Measurements from ENCODE around the gene ACBD4. TPM values are rescaled to one million over a fixed set of nuclear protein-coding genes. Genes with fewer than 3 reads are reported as not detected.

Gene ACBD4
- total RNA-seq, 2 experiments from 2014 or later, result 24.8 to 26.3 TPM

DNA sequence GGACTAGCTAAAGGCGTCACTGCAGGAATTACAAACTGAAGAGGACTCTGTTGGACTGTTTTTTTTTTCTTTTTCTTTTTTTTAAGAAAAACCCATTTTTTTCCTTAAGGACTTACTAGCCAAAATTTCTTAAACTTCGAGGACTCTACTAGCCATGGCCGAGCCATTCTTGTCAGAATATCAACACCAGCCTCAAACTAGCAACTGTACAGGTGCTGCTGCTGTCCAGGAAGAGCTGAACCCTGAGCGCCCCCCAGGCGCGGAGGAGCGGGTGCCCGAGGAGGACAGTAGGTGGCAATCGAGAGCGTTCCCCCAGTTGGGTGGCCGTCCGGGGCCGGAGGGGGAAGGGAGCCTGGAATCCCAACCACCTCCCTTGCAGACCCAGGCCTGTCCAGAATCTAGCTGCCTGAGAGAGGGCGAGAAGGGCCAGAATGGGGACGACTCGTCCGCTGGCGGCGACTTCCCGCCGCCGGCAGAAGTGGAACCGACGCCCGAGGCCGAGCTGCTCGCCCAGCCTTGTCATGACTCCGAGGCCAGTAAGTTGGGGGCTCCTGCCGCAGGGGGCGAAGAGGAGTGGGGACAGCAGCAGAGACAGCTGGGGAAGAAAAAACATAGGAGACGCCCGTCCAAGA, 13.7 kb downstream of the ACBD4 start:
- Mint-ChIP-seq H3K4me1 (ENCODE audit: low read depth) (peaks cover 65% of the 10 kb centered on the region), H3K27me3 (peaks cover 8% of the 10 kb centered on the region), H3K9me3 (no peaks in the 10 kb centered on the region), H3K27ac (peak overlapping the region; percentile 99), H3K4me3 (peak overlapping the region; percentile 94), H3K36me3 (ENCODE audit: low read depth) (peaks cover 29% of the 10 kb centered on the region)
- H3K27ac ChIP-seq (ENCODE audit: low read depth in 1 of 2, low read length in 2 of 2), result peak overlapping the region; percentile 64 to 70
- ChIA-PET CTCF (interaction anchor here (0.6 to 6.4 kb wide), 16 partner anchors 9 to 168 kb away, joined by 3 to 168 read pairs (median 7); partner anchors contain the start of genes ACBD4, HEXIM2 and MAP3K14), POLR2A (interaction anchor here (0.9 to 10.9 kb wide), 31 partner anchors 8 to 950 kb away, joined by 3 to 630 read pairs (median 9); partner anchors contain the start of genes ACBD4, DCAKD, EFTUD2 and FMNL1)
- peaks cover 3% of the 10 kb centered on the region for H3K36me3 ChIP-seq (ENCODE audit: insufficient read depth, low read length)
- intact Hi-C loops (cut with DNase I, micrococcal nuclease), result loop anchor here (1.0 to 5.0 kb wide), 6 partner anchors 9 to 168 kb away; partner anchors contain the start of genes ACBD4 (in 1 of the 2), DCAKD (in 1 of the 2), MAP3K14 (in 1 of the 2) and NMT1 (in 1 of the 2)
- ATAC-seq (ENCODE audit: poor library complexity), result peak; percentile 11
- H3K4me1 ChIP-seq (ENCODE audit: insufficient read depth, low read length), result peaks cover 65% of the 10 kb centered on the region
- H3K9me3 ChIP-seq (ENCODE audit: control insufficient read depth in 1 of 2, insufficient read depth in 1 of 2, low read length in 2 of 2), result no peaks in the 10 kb centered on the region
- H3K4me3 ChIP-seq (ENCODE audit: low read length), result peak overlapping the region; percentile 94
- TF ChIP-seq, protein P1, sequence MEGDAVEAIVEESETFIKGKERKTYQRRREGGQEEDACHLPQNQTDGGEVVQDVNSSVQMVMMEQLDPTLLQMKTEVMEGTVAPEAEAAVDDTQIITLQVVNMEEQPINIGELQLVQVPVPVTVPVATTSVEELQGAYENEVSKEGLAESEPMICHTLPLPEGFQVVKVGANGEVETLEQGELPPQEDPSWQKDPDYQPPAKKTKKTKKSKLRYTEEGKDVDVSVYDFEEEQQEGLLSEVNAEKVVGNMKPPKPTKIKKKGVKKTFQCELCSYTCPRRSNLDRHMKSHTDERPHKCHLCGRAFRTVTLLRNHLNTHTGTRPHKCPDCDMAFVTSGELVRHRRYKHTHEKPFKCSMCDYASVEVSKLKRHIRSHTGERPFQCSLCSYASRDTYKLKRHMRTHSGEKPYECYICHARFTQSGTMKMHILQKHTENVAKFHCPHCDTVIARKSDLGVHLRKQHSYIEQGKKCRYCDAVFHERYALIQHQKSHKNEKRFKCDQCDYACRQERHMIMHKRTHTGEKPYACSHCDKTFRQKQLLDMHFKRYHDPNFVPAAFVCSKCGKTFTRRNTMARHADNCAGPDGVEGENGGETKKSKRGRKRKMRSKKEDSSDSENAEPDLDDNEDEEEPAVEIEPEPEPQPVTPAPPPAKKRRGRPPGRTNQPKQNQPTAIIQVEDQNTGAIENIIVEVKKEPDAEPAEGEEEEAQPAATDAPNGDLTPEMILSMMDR (IDR thresholded peaks at IDR 0.05), result peak; percentile 68
- no peaks in the 10 kb centered on the region for H3K27me3 ChIP-seq (ENCODE audit: control insufficient read depth in 1 of 2, insufficient read depth in 2 of 2, low read length in 2 of 2)
- peak; percentile 53 to 85 (median 68) for DNase-seq

DNA sequence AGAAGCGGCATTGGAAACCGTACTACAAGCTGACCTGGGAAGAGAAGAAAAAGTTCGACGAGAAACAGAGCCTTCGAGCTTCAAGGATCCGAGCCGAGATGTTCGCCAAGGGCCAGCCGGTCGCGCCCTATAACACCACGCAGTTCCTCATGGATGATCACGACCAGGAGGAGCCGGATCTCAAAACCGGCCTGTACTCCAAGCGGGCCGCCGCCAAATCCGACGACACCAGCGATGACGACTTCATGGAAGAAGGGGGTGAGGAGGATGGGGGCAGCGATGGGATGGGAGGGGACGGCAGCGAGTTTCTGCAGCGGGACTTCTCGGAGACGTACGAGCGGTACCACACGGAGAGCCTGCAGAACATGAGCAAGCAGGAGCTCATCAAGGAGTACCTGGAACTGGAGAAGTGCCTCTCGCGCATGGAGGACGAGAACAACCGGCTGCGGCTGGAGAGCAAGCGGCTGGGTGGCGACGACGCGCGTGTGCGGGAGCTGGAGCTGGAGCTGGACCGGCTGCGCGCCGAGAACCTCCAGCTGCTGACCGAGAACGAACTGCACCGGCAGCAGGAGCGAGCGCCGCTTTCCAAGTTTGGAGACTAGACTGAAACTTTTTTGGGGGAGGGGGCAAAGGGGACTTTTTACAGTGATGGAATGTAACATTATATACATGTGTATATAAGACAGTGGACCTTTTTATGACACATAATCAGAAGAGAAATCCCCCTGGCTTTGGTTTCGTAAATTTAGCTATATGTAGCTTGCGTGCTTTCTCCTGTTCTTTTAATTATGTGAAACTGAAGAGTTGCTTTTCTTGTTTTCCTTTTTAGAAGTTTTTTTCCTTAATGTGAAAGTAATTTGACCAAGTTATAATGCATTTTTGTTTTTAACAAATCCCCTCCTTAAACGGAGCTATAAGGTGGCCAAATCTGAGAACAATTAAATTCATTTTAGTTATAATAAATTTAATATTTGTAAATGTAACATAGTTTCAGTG, 14.5 kb downstream of the ACBD4 start:
- Histone ChIP-seq H3K4me1 (ENCODE audit: insufficient read depth, low read length) (peaks cover 60% of the 10 kb centered on the region), H3K4me3 (ENCODE audit: low read length) (peak overlapping the region; percentile 94), H3K36me3 (ENCODE audit: insufficient read depth, low read length) (peaks cover 3% of the 10 kb centered on the region), H3K27ac (ENCODE audit: low read depth in 1 of 2, low read length in 2 of 2) (peak overlapping the region; percentile 64 to 70), H3K9me3 (ENCODE audit: control insufficient read depth in 1 of 2, insufficient read depth in 1 of 2, low read length in 2 of 2) (no peaks in the 10 kb centered on the region), H3K27me3 (ENCODE audit: control insufficient read depth in 1 of 2, insufficient read depth in 2 of 2, low read length in 2 of 2) (no peaks in the 10 kb centered on the region)
- H3K36me3 Mint-ChIP-seq (ENCODE audit: low read depth), result peaks cover 29% of the 10 kb centered on the region
- intact Hi-C loops (cut with DNase I, micrococcal nuclease), result loop anchor here (1.0 to 5.0 kb wide), 6 partner anchors 8 to 167 kb away; partner anchors contain the start of genes ACBD4 (in 1 of the 2), DCAKD (in 1 of the 2), MAP3K14 (in 1 of the 2) and NMT1 (in 1 of the 2)
- DNase-seq (peak in 8 of 14 experiments; percentile 20 to 72 (median 38)), ATAC-seq (ENCODE audit: poor library complexity) (no peak)
- peak overlapping the region; percentile 99 for H3K27ac Mint-ChIP-seq
- H3K4me1 Mint-ChIP-seq (ENCODE audit: low read depth), result peaks cover 63% of the 10 kb centered on the region
- peaks cover 8% of the 10 kb centered on the region for H3K27me3 Mint-ChIP-seq
- no peaks in the 10 kb centered on the region for H3K9me3 Mint-ChIP-seq
- TF ChIP-seq, protein P1 (IDR thresholded peaks at IDR 0.05), result no peak
- POLR2A ChIA-PET, result interaction anchor here (0.6 to 10.9 kb wide), 26 partner anchors 11 to 929 kb away, joined by 3 to 630 read pairs (median 9); partner anchors contain the start of genes ACBD4, EFTUD2, FMNL1 and HEXIM2
- CTCF ChIA-PET, result interaction anchor here (0.6 to 6.4 kb wide), 15 partner anchors 8 to 167 kb away, joined by 3 to 168 read pairs (median 8); partner anchors contain the start of genes ACBD4, HEXIM2, MAP3K14 and PLCD3
- H3K4me3 Mint-ChIP-seq, result peak overlapping the region; percentile 94

All from CD4-positive, alpha-beta T cell (primary cell).